HS-5 (cell line): Measurements from ENCODE around the gene TNS3.
"Not testable (repeated sequence)": the region's sequence is repeated elsewhere in the genome, so short reads cannot be mapped to it uniquely, and the experiment has no call there.

Source experiments
- DNase-seq: peaks from one replicate; pipeline ENCODE4 v3.0.0-alpha.2; 2012; ENCODE audit warnings: low read depth

Gene TNS3

DNA sequence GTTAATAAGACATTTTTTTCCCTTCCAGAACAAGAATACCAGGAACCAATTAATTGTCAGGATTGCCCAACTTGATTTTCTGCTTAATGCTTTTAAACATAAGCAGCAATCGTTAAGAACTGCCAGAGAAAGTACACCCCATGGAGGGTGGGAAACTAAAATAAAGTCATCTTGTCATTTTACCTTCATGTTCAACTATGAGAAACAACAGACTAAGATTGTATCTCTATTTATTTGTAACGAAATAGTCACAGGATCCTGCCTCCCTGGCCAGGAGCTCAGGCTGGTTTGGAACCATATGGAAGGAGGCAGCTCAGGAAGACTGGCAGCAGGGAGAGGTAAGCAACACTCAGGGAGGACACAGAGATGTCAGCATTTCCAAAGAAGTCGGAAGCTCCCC lies 129.6 kb downstream of the TNS3 start:
- DNase-seq = no peak

- no peak for DNase-seq
Observed at GRCh38 chr7:47451851-47452205, 130.1 kb downstream of the TNS3 start.

- no peak for DNase-seq
Observed at GRCh38 chr7:47449810-47450590, 131.9 kb downstream of the TNS3 start.

DNA sequence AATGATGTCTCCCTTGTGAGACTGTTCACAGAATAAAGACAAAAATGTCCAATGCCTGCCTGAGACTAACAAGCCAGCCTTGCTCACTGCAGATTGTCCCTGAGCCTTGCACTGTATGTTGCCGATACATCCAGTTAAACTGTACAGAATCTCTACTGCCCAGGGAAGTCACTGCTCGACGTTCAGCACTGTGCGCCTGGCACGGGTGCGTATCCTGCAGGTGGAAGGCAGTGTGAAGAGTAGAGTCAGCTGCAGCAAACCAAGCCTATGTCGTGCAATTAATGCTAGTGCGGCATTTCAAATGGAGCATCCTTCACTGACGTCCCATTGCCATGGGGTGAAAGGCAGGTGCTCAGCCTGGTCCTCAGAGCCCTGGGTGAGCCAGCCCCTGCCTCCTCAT lies 132.9 kb downstream of the TNS3 start:
- no peak for DNase-seq

DNA sequence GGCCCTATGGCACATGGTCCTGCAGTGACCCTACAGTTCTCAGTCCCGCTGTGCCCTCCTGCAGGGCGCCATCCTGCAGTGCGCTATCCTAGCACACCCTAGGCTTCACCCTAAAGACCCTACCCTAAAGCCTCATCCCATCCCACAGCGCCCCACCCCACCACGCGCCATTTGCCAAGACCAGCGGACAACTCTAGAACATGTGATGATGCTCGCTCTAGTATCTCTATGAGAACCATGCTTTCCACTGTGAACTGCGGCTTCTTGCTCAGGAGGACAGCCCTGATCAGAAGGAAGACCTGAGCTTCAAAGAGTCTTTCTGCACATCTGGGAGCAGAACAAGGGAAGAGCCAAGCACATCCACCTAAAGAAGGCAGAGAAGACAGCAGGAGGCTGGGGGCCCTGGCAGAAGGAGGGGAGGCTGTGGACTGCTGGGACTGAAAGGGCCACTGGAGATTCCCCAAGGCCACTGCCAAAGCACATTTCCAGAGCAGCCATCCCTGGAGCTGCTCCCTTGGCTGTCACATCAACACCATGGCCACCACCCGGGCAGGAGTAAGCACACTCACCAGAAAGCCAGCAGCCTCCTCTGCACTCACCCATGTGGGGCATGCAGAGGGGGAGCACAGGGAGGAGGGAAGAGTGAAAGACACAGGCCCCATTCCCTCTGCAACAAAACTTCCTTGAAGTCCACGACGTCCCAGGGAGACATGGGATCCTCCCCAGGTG lies 134.1 kb downstream of the TNS3 start:
- DNase-seq = no peak

DNA sequence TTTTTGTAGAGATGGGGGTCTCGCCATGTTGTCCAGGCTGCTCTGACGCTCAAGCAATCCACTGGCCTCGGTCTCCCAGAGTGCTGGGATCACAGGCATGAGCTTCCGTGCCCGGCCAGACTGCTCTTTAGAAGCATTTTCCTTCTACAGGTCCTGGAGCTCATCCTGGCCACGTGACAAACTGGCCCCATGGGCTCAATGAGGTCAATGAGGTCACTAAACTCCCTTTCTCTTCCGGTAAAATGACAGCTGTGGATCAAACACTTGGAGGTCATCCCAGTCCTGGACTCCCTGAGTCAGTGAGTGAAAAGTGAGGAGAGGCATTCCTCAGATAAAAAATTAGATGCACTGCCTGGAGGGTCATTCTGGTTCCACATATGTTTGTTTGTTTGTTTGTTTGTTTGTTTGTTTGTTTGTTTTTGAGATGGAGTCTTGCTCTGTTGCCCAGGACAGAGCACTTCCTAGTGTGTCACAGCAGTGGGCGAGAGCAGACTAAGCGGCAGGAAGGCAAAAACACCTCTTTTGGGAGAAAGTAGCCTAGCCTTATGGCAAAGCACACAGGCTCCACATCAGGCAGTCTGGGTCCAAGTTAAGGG lies 134.9 kb downstream of the TNS3 start:
- no peak for DNase-seq

- no peak for DNase-seq
Observed at GRCh38 chr7:47444376-47445098, 137.4 kb downstream of the TNS3 start.

DNA sequence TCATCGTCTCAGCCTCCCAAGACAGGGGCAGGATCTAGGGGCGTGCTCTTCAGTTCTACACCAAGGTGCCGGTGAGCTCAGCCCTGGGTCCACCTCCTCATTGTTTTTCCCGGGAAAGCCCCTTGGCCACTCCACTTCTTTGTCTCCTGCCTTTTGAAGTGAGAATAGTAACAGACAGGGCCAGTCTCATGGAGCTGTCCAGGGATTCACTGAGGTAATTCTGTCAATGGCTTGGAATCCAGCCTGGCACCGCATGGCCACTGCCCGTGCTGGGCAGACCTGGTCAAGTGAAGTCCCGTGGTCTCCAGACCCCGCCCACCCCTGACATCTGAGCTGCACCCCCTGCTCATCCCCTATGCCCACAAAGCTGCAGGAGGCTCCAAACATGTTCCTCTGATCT lies 138.9 kb downstream of the TNS3 start:
- DNase-seq = no peak

GRCh38 chr7:47442605-47442865 lies 139.4 kb downstream of the TNS3 start:
- no peak for DNase-seq

GRCh38 chr7:47441796-47442604 lies 139.9 kb downstream of the TNS3 start:
- no peak for DNase-seq

DNA sequence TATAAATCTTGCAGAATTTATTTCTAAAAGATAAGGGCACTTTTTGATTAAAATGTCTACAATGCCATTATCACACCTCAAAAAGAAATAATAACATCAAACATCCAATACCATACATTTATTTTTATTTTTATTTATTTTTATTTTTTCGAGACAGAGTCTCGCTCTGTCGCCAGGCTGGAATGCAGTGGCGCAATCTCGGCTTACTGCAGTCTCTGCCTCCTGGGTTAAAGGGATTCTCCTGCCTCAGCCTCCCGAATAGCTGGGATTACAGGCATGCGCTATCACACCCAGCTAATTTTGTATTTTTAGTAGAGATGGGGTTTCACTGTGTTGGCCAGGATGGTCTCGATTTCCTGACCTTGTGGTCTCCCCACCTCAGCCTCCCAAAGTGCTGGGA lies 140.9 kb downstream of the TNS3 start:
- DNase-seq = not testable (repeated sequence)

GRCh38 chr7:47440320-47440719 lies 141.6 kb downstream of the TNS3 start:
- no peak for DNase-seq

GRCh38 chr7:47439181-47439667 lies 142.7 kb downstream of the TNS3 start:
- no peak for DNase-seq

GRCh38 chr7:47438411-47439029 lies 143.4 kb downstream of the TNS3 start:
- no peak for DNase-seq

DNA sequence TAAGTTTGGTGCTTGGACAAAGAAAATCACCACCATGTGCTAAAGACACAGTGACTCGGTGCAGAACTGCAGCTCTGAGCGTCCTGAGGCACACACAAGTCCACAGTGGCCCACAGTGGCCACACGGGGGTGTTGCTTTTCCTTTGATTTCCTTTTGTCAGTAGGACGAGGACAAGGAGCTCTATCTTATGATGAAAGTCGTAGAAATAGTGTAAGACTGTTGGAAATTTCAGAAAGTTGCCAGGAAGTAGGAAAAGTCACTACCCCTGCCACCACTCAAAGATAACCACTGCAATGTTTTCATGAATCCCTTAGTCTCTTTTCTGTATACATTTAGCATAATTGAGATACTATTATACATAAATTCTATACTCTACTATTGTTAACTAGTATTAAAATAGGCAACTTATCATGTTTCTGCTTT lies 146.0 kb downstream of the TNS3 start:
- peak; percentile 41 for DNase-seq

DNA sequence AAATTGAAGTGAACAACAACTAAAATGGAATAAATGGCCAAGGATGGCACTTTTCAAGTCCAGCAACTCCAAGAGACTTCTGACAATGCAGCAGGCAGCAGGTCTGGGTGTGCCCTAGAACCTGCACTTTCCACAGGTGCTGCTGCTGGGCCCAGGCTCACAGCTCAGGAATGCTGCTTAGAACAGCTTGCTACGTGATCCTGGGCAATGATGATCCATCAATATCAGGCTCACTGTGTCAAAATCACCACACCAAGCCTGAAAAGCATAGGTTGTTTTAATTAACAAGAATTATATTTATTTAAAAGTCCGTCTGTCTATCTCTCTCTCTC lies 148.4 kb downstream of the TNS3 start:
- DNase-seq = no peak

DNA sequence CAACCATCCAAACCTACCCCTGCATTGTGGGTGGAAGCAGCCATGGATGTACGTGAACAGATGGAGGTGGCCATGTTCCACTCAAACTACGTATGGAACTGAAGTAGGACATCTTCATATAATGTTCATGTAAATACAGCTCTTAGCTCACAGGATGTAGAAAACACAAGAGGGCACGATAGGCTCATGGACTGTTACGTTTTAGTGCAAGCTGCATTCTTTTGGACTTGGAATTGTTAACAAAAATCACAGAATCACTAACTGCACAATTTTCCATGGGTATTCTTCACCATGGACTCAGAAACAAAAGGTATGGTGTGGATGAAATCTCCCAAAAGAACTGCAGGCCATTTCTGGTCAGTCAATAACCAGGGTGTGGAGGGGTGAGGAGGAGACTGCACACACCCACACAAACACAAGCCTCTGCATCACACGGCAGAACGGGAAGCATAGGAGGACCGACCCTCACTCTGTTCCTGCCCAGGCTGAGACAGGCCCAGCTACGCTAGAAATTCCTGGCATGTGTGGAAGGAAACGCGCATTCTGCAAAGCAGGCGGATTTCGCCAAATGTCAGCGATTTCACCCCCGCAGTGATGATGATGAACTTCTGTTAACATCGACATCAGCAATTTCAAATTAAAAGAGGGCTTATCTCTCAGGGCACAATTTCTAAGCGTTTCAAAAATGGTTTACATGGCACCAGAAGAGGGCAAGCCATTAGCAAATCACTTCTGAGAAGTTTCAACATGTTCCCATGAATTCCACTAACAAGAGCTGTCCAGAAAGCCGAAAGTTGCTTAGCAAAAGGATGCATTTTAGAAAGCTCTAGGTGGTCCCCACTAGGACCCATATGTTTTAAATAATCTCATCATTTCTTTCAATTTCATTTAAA lies 149.0 kb downstream of the TNS3 start:
- no peak for DNase-seq

- DNase-seq = no peak
Observed at GRCh38 chr7:47430422-47430821, 151.5 kb downstream of the TNS3 start.

DNA sequence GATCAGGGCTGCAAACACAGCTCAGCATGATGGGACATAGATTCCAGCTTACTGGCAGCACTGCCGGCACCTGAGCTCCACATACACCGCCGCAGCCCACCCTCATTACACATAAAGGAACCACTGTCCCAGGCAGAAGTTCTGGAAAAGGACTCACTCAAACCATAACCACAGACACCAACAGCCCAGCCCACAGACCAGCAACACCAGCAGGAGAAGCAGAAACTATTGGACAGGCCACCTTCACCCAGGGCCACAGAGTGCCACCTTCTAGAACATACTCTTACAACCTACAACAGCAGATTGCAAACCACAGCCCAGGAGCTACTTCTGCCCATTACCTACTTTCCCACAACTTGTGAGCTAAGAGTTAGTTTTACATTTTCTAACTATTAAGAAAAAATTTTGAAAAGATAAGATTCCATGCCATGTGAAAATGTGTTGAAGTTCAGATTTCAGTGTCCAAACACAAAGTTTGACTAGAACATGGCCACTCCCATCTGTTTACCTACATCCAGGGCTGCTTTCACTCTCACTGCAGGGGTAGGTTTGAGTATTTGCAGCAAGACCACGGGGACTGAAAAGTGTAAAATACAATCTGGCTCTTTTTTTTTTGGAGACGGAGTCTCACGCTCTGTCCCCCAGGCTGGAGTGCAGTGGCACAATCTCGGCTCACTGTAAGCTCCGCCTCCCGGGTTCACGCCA lies 153.0 kb downstream of the TNS3 start:
- no peak for DNase-seq
